Suppressor macrophage treated with lipopolysaccharide for 4 hours (primary cell): ENCODE measurements around the gene PTPRR.
"Not testable (repeated sequence)": the region's sequence is repeated elsewhere in the genome, so short reads cannot be mapped to it uniquely, and the experiment has no call there.

Source experiments
- DNase-seq: peaks from one replicate; pipeline ENCODE4 v3.0.0-alpha.2; 2020

The PTPRR gene

GRCh38 chr12:70838127-70838526 is 82.4 kb downstream of the PTPRR start:
- no peak for DNase-seq

- no peak for DNase-seq
These were observed 83.5 kb downstream of the PTPRR start for GRCh38 chr12:70837026-70837425.

- no peak for DNase-seq
These were observed 84.6 kb downstream of the PTPRR start for GRCh38 chr12:70835948-70836347.

GRCh38 chr12:70831543-70831942 is 89.0 kb downstream of the PTPRR start:
- DNase-seq = no peak

- no peak for DNase-seq
These were observed 90.1 kb downstream of the PTPRR start for GRCh38 chr12:70830221-70831061.

GRCh38 chr12:70829070-70829469 is 91.5 kb downstream of the PTPRR start:
- no peak for DNase-seq

GRCh38 chr12:70828351-70828750 is 92.2 kb downstream of the PTPRR start:
- no peak for DNase-seq

GRCh38 chr12:70826156-70826555 is 94.4 kb downstream of the PTPRR start:
- DNase-seq = no peak

- no peak for DNase-seq
These were observed 96.0 kb downstream of the PTPRR start for GRCh38 chr12:70824511-70824910.

- DNase-seq = no peak
These were observed 97.2 kb downstream of the PTPRR start for GRCh38 chr12:70823182-70823976.

- no peak for DNase-seq
These were observed 98.1 kb downstream of the PTPRR start for GRCh38 chr12:70822412-70822811.

GRCh38 chr12:70815971-70816391 is 104.6 kb downstream of the PTPRR start:
- no peak for DNase-seq

GRCh38 chr12:70815056-70815455 is 105.5 kb downstream of the PTPRR start:
- DNase-seq = no peak

GRCh38 chr12:70813559-70813958 is 107.0 kb downstream of the PTPRR start:
- DNase-seq = no peak

GRCh38 chr12:70812136-70812535 is 108.4 kb downstream of the PTPRR start:
- no peak for DNase-seq

GRCh38 chr12:70809887-70810286 is 110.7 kb downstream of the PTPRR start:
- DNase-seq = no peak

GRCh38 chr12:70807993-70808392 is 112.5 kb downstream of the PTPRR start:
- DNase-seq = not testable (repeated sequence)

GRCh38 chr12:70806827-70807226 is 113.7 kb downstream of the PTPRR start:
- DNase-seq = no peak

GRCh38 chr12:70806043-70806442 is 114.5 kb downstream of the PTPRR start:
- DNase-seq = no peak

GRCh38 chr12:70798016-70798783 is 122.3 kb downstream of the PTPRR start:
- DNase-seq = no peak

GRCh38 chr12:70796989-70797388 is 123.5 kb downstream of the PTPRR start:
- DNase-seq = no peak

GRCh38 chr12:70795608-70796007 is 124.9 kb downstream of the PTPRR start:
- DNase-seq = no peak

- no peak for DNase-seq
These were observed 126.4 kb downstream of the PTPRR start for GRCh38 chr12:70794131-70794530.
